WERI-Rb-1 (cell line): Measurements from ENCODE around the gene TEKT5.
A peak's percentile ranks its signal among the peaks of the same experiment; 100 is the strongest.
"Not testable (repeated sequence)": the region's sequence is repeated elsewhere in the genome, so short reads cannot be mapped to it uniquely, and the experiment has no call there.

ENCODE experiments used
- DNase-seq: peaks from one replicate; pipeline ENCODE4 v3.0.0-alpha.2; 2020
- H3K27ac ChIP-seq: fragments of 250-450 bp; sonication (Bioruptor Pico); 2 replicates; pipeline ENCODE4 v1.5.1; 2020; ENCODE audit warnings: mild to moderate bottlenecking, moderate library complexity
- H3K27me3 ChIP-seq: fragments of 250-450 bp; sonication (Bioruptor Pico); 2 replicates; pipeline ENCODE4 v1.5.1; 2021; ENCODE audit warnings: mild to moderate bottlenecking, low read depth, moderate library complexity; ENCODE audit not compliant: insufficient read depth, severe bottlenecking
- H3K36me3 ChIP-seq: fragments of 250-450 bp; sonication (Bioruptor Pico); 2 replicates; pipeline ENCODE4 v1.5.1; 2020; ENCODE audit warnings: mild to moderate bottlenecking, moderate library complexity
- H3K4me3 ChIP-seq: 2 replicates; pipeline ENCODE4 v1.5.1; 2011; ENCODE audit warnings: low read depth, mild to moderate bottlenecking, control low read depth, low read length
- H3K9me3 ChIP-seq: fragments of 250-450 bp; sonication (Bioruptor Pico); 2 replicates; pipeline ENCODE4 v1.5.1; 2021; ENCODE audit warnings: mild to moderate bottlenecking, moderate library complexity; ENCODE audit not compliant: severe bottlenecking
- TF ChIP-seq, protein P1 (sequence below): IDR thresholded peaks from 2 replicates; pipeline ENCODE4 v1.5.1; 2011; ENCODE audit warnings: low read depth, mild to moderate bottlenecking, control low read depth, inconsistent platforms, low read length

TEKT5 gene

DNA sequence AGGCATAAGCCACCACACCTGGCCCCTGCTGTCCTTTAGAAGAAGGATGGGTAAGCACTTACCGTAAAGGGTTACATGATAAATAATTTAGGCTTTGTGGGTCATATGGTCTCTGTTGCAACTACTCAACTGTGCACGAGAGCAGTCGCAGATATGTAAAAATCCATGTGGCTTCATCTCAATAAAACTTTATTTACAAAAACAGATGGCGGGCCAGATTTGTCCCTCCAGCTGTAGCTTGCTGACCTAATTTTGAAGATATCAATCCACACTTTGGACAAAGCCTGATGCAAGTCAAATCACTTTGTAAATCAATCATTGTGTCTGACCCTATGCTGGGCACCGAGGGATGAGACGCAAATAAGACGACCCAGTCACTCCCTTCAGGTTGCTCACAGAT lies 12.1 kb downstream of the TEKT5 start:
- TF ChIP-seq, protein P1, sequence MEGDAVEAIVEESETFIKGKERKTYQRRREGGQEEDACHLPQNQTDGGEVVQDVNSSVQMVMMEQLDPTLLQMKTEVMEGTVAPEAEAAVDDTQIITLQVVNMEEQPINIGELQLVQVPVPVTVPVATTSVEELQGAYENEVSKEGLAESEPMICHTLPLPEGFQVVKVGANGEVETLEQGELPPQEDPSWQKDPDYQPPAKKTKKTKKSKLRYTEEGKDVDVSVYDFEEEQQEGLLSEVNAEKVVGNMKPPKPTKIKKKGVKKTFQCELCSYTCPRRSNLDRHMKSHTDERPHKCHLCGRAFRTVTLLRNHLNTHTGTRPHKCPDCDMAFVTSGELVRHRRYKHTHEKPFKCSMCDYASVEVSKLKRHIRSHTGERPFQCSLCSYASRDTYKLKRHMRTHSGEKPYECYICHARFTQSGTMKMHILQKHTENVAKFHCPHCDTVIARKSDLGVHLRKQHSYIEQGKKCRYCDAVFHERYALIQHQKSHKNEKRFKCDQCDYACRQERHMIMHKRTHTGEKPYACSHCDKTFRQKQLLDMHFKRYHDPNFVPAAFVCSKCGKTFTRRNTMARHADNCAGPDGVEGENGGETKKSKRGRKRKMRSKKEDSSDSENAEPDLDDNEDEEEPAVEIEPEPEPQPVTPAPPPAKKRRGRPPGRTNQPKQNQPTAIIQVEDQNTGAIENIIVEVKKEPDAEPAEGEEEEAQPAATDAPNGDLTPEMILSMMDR: no peak
- Histone ChIP-seq H3K27ac (peak overlapping the region; percentile 35), H3K36me3 (no peaks in the 10 kb centered on the region), H3K9me3 (no peaks in the 10 kb centered on the region), H3K27me3 (no peaks in the 10 kb centered on the region), H3K4me3 (no peak overlapping the region)
- DNase-seq: no peak

DNA sequence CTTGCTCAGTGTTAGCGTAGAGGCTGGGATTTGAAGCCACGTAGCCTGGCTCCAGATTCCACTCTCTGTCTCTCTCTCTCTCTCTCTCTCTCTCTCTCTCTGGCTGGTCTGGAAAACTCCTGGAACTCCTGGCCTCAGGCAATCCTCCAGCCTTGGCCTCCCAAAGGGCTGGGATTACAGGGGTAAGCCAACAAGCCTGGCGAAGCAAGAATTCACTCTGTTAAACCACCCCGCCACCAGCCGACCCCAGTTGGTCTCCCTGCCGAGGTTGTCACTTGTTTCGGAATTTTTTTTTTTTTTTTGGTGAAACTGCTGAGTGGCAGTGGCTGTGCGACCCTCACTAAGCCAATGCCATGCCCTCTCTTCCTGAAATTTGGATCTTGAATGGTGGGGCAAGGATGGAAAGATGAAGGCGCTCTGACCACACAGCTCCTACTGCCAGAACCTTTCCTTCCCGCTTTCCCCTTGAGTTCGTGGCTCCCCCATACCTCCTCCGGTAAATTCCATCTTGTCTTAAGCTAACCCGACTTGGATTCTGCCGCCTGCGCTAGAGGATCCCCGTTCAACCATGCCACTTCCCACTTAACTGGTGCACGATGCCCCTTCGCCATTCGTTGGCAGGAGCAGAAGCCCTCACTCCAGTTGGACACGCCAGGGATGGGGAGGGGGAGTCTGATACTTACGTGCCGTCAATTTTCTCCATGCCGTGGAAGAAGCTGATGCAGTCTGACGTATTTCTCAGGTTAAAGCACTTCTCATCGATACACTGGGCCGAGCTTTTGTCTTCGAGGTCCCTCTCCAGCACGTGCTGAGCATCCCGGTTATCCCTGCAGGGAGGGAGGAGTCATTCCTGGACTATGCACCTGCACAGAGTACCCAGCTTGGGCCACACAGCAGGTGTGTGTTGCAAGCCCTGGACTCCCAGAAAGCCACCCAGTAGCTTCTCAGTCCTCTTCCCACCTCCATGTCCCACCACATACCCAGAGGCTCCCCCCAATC lies 13.1 kb downstream of the TEKT5 start:
- TF ChIP-seq, protein P1: no peak
- H3K27me3 ChIP-seq: no peaks in the 10 kb centered on the region
- no peaks in the 10 kb centered on the region for H3K9me3 ChIP-seq
- no peak for DNase-seq
- no peak overlapping the region for H3K4me3 ChIP-seq
- no peak overlapping the region for H3K27ac ChIP-seq
- no peaks in the 10 kb centered on the region for H3K36me3 ChIP-seq

DNA sequence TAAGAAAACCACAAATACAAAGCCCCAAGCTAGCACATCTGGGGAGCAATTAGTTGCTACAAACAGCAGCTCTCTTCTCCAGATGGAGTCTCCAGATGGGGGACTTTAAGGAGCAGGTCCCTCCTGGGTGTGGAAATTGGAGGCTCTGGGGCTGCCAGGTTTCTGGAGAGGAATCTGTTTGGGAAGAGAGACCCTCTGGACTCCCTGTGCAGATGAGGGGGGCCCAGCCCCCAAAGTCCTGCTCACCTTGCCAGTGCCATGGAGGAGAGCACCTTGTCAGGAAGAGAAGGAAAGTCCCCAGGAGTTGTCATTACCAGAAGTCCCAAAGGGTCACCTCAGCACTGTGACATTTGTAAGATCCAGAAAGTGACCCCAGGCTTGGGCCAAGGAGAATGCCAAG lies 14.8 kb downstream of the TEKT5 start:
- Histone ChIP-seq H3K4me3 (no peak overlapping the region), H3K27ac (no peak overlapping the region), H3K36me3 (no peaks in the 10 kb centered on the region), H3K27me3 (no peaks in the 10 kb centered on the region), H3K9me3 (no peaks in the 10 kb centered on the region)
- no peak for DNase-seq
- TF ChIP-seq, protein P1: no peak

DNA sequence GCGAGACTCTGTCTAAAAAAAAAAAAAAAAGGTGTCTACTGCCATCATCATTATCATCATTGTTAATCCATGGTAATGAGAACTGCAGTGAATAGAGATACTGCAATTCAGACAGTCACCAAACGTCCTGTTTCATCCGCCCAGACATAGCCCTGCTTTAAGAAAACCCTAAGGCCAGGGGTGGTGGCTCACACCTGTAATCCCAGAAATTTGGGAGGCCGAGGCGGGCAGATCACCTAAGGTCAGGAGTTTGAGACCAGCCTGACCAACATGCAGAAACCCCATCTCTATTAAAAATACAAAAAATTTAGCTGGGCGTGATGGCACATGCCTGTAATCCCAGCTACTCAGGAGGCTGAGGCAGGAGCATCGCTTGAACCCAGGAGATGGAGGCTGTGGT lies 15.3 kb downstream of the TEKT5 start:
- DNase-seq, H3K27ac ChIP-seq, H3K36me3 ChIP-seq, H3K27me3 ChIP-seq, H3K9me3 ChIP-seq, H3K4me3 ChIP-seq: not testable (repeated sequence)

DNA sequence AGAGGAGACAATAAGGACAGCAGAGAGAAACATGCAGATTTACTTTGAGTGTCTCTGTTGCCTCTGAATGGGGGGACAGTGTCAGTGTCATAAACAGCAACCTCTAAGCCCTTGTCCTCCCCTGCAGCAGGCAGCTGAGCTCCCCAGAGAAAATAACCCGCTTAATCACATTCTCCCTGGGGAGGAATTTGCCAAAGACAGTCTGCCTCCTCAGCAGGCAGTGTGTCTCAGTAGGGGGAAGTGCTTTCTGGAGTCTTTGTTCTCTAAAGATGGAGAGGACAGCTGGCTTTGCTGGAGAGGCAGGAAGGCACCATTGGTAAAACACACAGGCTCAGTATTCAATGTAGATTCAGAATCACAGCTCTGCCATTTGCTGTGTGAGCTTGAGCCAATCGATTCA lies 16.1 kb downstream of the TEKT5 start:
- H3K4me3 ChIP-seq: no peak overlapping the region
- peak; percentile 61 for DNase-seq
- peak overlapping the region; percentile 30 for H3K27ac ChIP-seq
- TF ChIP-seq, protein P1: no peak
- no peaks in the 10 kb centered on the region for H3K27me3 ChIP-seq
- no peaks in the 10 kb centered on the region for H3K36me3 ChIP-seq
- no peaks in the 10 kb centered on the region for H3K9me3 ChIP-seq

DNA sequence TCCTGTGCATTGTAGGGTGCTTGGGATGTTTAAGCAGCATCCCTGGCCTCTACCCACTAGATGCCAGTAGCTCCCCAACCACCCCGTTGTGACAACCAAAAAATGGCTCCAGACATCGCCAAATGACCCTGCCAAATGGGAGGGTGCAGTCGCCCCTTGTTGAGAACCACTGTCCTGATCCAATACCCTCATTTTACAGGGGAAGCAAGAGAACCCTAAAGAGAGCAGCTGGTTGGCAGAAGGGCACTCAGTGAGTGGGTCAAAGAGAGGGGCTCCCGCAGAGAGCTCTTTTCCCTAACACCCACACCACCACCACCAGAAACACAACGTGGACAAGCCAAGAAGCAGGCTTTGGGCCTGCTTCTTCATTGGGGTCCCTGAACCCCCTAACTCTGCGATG lies 18.4 kb downstream of the TEKT5 start:
- Histone ChIP-seq H3K36me3 (no peaks in the 10 kb centered on the region), H3K27me3 (no peaks in the 10 kb centered on the region), H3K27ac (no peak overlapping the region), H3K9me3 (no peaks in the 10 kb centered on the region), H3K4me3 (no peak overlapping the region)
- no peak for DNase-seq
- TF ChIP-seq, protein P1: no peak
